ENCODE data around the gene UNC93A. TPM values are rescaled to one million over a fixed set of nuclear protein-coding genes. Genes with fewer than 3 reads are reported as not detected.
"Not testable (repeated sequence)": the region's sequence is repeated elsewhere in the genome, so short reads cannot be mapped to it uniquely, and the experiment has no call there.

The UNC93A gene
- total RNA-seq, 1 donor: not detected

GRCh38 chr6:167247814-167248595 lies 43.1 kb upstream of the UNC93A start:
- no peak for DNase-seq (ENCODE audit: low read depth)
- H3K4me3 ChIP-seq (ENCODE audit: low read depth, low read length): no peak overlapping the region
- no peak for TF ChIP-seq CTCF (IDR thresholded peaks at IDR 0.05; ENCODE audit: insufficient read depth, low read length)

- not testable (repeated sequence) for H3K4me3 ChIP-seq (ENCODE audit: low read depth, low read length); DNase-seq (ENCODE audit: low read depth)
Measured at GRCh38 chr6:167248878-167249455, 42.1 kb upstream of the UNC93A start.

GRCh38 chr6:167252271-167252670 lies 38.8 kb upstream of the UNC93A start:
- no peak overlapping the region for H3K4me3 ChIP-seq (ENCODE audit: low read depth, low read length)
- no peak for DNase-seq (ENCODE audit: low read depth)
- no peak for TF ChIP-seq CTCF (IDR thresholded peaks at IDR 0.05; ENCODE audit: insufficient read depth, low read length)

- no peak for DNase-seq (ENCODE audit: low read depth)
- H3K4me3 ChIP-seq (ENCODE audit: low read depth, low read length): no peak overlapping the region
- TF ChIP-seq CTCF (IDR thresholded peaks at IDR 0.05; ENCODE audit: insufficient read depth, low read length): peak; percentile 2
Measured at GRCh38 chr6:167255918-167256553, 35.1 kb upstream of the UNC93A start.

- DNase-seq (ENCODE audit: low read depth): no peak
- TF ChIP-seq CTCF (IDR thresholded peaks at IDR 0.05; ENCODE audit: insufficient read depth, low read length): no peak
Measured at GRCh38 chr6:167258646-167259045, 32.5 kb upstream of the UNC93A start.

GRCh38 chr6:167266057-167266829 lies 24.9 kb upstream of the UNC93A start:
- H3K4me3 ChIP-seq (ENCODE audit: low read depth, low read length); DNase-seq (ENCODE audit: low read depth): not testable (repeated sequence)

More at GRCh38 chr6:167258646-167259045, 32.5 kb upstream of the UNC93A start:
- H3K4me3 ChIP-seq (ENCODE audit: low read depth, low read length): no peak overlapping the region

- no peak overlapping the region for H3K4me3 ChIP-seq (ENCODE audit: low read depth, low read length)
- DNase-seq (ENCODE audit: low read depth): no peak
- no peak for TF ChIP-seq CTCF (IDR thresholded peaks at IDR 0.05; ENCODE audit: insufficient read depth, low read length)
Measured at GRCh38 chr6:167266830-167267555, 24.1 kb upstream of the UNC93A start.

GRCh38 chr6:167267556-167267898 lies 23.6 kb upstream of the UNC93A start:
- DNase-seq (ENCODE audit: low read depth); H3K4me3 ChIP-seq (ENCODE audit: low read depth, low read length): not testable (repeated sequence)

All from fibroblast of the aortic adventitia (primary cell).